ENCODE results near the gene EFCAB8.

DNA sequence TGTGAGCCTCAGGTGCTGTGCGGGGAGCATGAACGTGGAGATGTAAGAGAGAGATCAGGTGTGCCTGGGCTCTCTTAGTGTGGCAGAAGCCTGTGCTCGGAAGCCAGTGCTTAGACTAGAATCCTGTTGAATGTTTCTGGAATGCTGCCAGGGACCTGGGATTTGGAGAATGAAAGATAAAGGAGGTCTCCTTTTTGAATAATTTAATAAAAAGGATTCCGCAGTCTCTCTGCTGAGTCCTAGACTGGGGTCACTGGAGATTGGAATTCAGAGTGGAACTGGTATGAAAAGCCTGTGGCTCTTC lies 18.8 kb upstream of the EFCAB8 start:
- TF ChIP-seq, protein P1, sequence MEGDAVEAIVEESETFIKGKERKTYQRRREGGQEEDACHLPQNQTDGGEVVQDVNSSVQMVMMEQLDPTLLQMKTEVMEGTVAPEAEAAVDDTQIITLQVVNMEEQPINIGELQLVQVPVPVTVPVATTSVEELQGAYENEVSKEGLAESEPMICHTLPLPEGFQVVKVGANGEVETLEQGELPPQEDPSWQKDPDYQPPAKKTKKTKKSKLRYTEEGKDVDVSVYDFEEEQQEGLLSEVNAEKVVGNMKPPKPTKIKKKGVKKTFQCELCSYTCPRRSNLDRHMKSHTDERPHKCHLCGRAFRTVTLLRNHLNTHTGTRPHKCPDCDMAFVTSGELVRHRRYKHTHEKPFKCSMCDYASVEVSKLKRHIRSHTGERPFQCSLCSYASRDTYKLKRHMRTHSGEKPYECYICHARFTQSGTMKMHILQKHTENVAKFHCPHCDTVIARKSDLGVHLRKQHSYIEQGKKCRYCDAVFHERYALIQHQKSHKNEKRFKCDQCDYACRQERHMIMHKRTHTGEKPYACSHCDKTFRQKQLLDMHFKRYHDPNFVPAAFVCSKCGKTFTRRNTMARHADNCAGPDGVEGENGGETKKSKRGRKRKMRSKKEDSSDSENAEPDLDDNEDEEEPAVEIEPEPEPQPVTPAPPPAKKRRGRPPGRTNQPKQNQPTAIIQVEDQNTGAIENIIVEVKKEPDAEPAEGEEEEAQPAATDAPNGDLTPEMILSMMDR (IDR thresholded peaks at IDR 0.05; ENCODE audit: low read depth, low read length, poor library complexity, severe bottlenecking): no peak
- TF ChIP-seq EZH2phosphoT487 (IDR thresholded peaks at IDR 0.05; ENCODE audit: borderline replicate concordance, low read length): no peak
